Upper lobe of right lung (tissue), 1 donor: ENCODE results near the gene STX12. TPM values are rescaled to one million over a fixed set of nuclear protein-coding genes. Genes with fewer than 3 reads are reported as not detected.
A peak's percentile ranks its signal among the peaks of the same experiment; 100 is the strongest.

Source experiments
- ATAC-seq: fragments of 200-7000 bp; cut with Tn5 transposase; one replicate; pipeline ENCODE4 v1.9.1; 2020; ENCODE audit warnings: mild to moderate bottlenecking, moderate library complexity
- DNase-seq: peaks from one replicate; pipeline ENCODE4 v3.0.0-alpha.2; 2020
- H3K27ac ChIP-seq: fragments of 200-600 bp; one replicate; pipeline ENCODE4 v1.8.0; 2022
- H3K27me3 ChIP-seq: fragments of 200-600 bp; one replicate; pipeline ENCODE4 v1.8.0; 2022; ENCODE audit warnings: mild to moderate bottlenecking
- H3K36me3 ChIP-seq: fragments of 200-600 bp; one replicate; pipeline ENCODE4 v1.8.0; 2022
- H3K4me1 ChIP-seq: fragments of 200-600 bp; one replicate; pipeline ENCODE4 v1.8.0; 2022
- H3K4me3 ChIP-seq: fragments of 200-600 bp; one replicate; pipeline ENCODE4 v1.8.0; 2022; ENCODE audit warnings: mild to moderate bottlenecking
- H3K9me3 ChIP-seq: fragments of 200-600 bp; one replicate; pipeline ENCODE4 v1.8.0; 2022
- intact Hi-C: fragments of 100-400 bp; cut with DNase I; formaldehyde crosslinking; loops from one replicate; pipeline ENCODE4 v1.11.0; 2022
- total RNA-seq: library from RNA; stranded (reverse); fragmentation: NEBNext Ultra II Directional; extraction: Animal tissue kit (Norgen Biotek cat#: 25700); gene quantifications from one replicate; pipeline ENCODE4 v1.2.1, GENCODE V29; 2021
- TF ChIP-seq, protein P1 (sequence below): fragments of 200-600 bp; IDR thresholded peaks from one replicate; pipeline ENCODE4 v1.8.0; 2022; ENCODE audit warnings: antibody characterized with exemption
- donor health status: DM: no; HTN: yes; CAD: no; lungs with severe emphysema.

STX12 gene
- total RNA-seq, 1 donor from 2014 or later: 95.6 TPM

DNA sequence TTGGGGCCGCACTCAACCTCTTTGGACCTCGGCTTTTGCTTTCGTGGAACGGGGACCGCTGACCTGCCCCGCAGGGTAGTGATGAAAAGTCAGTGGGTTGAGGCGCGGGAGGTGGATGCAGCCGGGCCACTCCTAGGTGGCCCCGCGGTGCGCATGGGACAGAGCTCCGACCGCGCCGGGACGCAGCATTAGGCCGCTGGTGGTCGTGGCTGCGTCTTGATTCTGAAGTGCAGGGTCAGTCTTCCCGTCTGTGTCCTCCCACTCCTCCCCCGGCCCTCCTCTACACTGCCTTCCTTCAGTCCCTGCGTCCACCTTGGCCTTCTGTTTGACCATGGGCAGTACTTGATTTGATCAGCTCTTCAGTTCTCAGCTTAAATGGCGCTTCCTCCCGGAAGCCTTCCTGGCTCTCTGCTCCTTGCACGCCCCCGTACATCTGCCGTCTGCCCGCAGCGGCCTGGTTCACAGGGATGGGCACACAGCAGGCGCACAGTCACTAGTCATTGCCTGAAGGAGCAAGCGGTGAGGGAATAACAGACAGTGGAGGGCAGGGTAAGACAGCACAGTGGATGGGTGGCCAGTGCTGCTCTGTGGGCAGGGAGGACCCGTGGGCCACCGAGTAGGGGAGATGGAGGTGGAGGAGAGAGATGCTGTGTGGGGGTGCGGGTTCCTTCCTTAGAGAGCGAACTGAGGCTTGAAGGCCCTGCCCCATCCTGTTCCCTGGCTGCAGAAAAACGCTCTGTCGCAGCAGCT lies 100.0 kb downstream of the STX12 start:
- H3K27ac ChIP-seq: peak overlapping the region; percentile 85
- TF ChIP-seq, protein P1, sequence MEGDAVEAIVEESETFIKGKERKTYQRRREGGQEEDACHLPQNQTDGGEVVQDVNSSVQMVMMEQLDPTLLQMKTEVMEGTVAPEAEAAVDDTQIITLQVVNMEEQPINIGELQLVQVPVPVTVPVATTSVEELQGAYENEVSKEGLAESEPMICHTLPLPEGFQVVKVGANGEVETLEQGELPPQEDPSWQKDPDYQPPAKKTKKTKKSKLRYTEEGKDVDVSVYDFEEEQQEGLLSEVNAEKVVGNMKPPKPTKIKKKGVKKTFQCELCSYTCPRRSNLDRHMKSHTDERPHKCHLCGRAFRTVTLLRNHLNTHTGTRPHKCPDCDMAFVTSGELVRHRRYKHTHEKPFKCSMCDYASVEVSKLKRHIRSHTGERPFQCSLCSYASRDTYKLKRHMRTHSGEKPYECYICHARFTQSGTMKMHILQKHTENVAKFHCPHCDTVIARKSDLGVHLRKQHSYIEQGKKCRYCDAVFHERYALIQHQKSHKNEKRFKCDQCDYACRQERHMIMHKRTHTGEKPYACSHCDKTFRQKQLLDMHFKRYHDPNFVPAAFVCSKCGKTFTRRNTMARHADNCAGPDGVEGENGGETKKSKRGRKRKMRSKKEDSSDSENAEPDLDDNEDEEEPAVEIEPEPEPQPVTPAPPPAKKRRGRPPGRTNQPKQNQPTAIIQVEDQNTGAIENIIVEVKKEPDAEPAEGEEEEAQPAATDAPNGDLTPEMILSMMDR: no peak

DNA sequence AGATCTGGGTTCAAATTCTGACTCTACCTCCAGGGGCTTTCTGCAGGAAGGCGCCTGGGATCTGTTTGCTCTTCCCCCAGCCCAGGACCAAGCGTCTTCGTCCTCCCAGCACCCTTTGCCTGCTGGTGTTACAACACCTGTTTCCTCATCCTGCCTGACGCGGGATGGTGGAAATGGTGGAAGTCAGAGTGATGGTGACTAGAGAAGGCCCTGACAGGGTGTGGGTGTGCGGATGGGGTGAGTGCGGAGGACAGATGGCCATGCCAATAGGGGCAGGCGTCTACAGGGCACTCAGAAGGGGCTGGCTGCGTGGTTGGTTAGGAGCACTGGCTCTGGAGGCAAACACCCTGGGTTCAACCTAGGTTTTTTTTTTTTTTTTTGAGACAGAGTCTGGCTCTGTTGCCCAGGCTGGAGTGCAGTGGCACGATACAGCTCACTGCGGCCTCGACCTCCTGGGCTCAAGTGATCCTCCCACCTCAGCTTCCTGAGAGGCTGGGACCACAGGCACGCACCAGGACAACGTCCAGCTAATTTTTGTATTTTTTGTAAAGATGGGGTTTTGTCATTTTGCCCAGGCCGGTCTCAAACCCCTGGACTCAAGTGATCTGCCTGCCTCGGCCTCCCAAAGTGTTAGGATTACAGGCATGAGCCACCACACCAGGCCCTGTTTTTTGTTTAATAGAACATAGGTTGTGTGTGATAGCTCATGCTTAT lies 100.8 kb downstream of the STX12 start:
- peaks cover 9% of the 10 kb centered on the region for H3K36me3 ChIP-seq
- H3K4me1 ChIP-seq: peaks cover 17% of the 10 kb centered on the region
- H3K4me3 ChIP-seq: peak overlapping the region; percentile 75
- peak; percentile 55 for ATAC-seq
- peak overlapping the region; percentile 85 for H3K27ac ChIP-seq
- no peaks in the 10 kb centered on the region for H3K27me3 ChIP-seq
- TF ChIP-seq, protein P1: no peak
- no peaks in the 10 kb centered on the region for H3K9me3 ChIP-seq
- intact Hi-C loops: no loop called here
- peak; percentile 79 for DNase-seq

More for the DNA sequence above, 100.0 kb downstream of the STX12 start:
- H3K4me3 ChIP-seq: peak overlapping the region; percentile 75
- peak; percentile 27 for ATAC-seq
- intact Hi-C loops: no loop called here
- peaks cover 24% of the 10 kb centered on the region for H3K4me1 ChIP-seq
- peak; percentile 71 for DNase-seq
- peaks cover 9% of the 10 kb centered on the region for H3K36me3 ChIP-seq
- H3K9me3 ChIP-seq: no peaks in the 10 kb centered on the region
- H3K27me3 ChIP-seq: no peaks in the 10 kb centered on the region

Other genes with a start within 250 kb of the STX12 start
- gene AHDC1, start 169.1 kb upstream of the STX12 start, total RNA-seq: 34.2 TPM
- 149 TPM for gene FGR, start 138.0 kb upstream of the STX12 start, total RNA-seq
- 259 TPM for gene IFI6, start 101.0 kb upstream of the STX12 start, total RNA-seq
- gene FAM76A, start 47.3 kb upstream of the STX12 start, total RNA-seq: 23.3 TPM
- 33.0 TPM for gene PPP1R8, start 57.6 kb downstream of the STX12 start, total RNA-seq
- 89.6 TPM for gene THEMIS2, start 99.3 kb downstream of the STX12 start, total RNA-seq
- 22.4 TPM for gene RPA2, start 141.4 kb downstream of the STX12 start, total RNA-seq
- gene SMPDL3B, start 161.8 kb downstream of the STX12 start, total RNA-seq: 29.1 TPM
- 8.7 TPM for gene XKR8, start 186.8 kb downstream of the STX12 start, total RNA-seq